HG03025 (cell line): Measurements from ENCODE around the gene DPYSL4.

ENCODE experiments used
- ATAC-seq: cut with Tn5 transposase; IDR thresholded peaks from one replicate; pipeline ENCODE4 v1.9.1; 2021; ENCODE audit warnings: mild to moderate bottlenecking, moderate library complexity; ENCODE audit not compliant: unreplicated experiment, low FRiP score

Gene DPYSL4

GRCh38 chr10:132253092-132253687, 66.4 kb downstream of the DPYSL4 start:
- ATAC-seq: no peak

GRCh38 chr10:132254841-132255240, 68.1 kb downstream of the DPYSL4 start:
- ATAC-seq: no peak
